ENCODE measurements around the gene ABHD8.

- TF ChIP-seq STAT6 (CRISPR knock-in tag; conservative IDR thresholded peaks at IDR 0.05; ENCODE audit: low read depth) (no peak), MYBL2 (CRISPR knock-in tag; IDR thresholded peaks at IDR 0.05) (no peak), ARID4B (CRISPR knock-in tag; IDR thresholded peaks at IDR 0.05; ENCODE audit: borderline replicate concordance) (no peak; the same call in 1 of the 2 replicates), SP1 (CRISPR knock-in tag; conservative IDR thresholded peaks at IDR 0.05) (no peak), ATF6 (CRISPR knock-in tag; IDR thresholded peaks at IDR 0.05) (no peak), ATF3 (CRISPR knock-in tag; conservative IDR thresholded peaks at IDR 0.05) (no peak), TCF7 (CRISPR knock-in tag; IDR thresholded peaks at IDR 0.05; ENCODE audit: low read depth) (no peak)
- TF ChIP-seq, protein P1, sequence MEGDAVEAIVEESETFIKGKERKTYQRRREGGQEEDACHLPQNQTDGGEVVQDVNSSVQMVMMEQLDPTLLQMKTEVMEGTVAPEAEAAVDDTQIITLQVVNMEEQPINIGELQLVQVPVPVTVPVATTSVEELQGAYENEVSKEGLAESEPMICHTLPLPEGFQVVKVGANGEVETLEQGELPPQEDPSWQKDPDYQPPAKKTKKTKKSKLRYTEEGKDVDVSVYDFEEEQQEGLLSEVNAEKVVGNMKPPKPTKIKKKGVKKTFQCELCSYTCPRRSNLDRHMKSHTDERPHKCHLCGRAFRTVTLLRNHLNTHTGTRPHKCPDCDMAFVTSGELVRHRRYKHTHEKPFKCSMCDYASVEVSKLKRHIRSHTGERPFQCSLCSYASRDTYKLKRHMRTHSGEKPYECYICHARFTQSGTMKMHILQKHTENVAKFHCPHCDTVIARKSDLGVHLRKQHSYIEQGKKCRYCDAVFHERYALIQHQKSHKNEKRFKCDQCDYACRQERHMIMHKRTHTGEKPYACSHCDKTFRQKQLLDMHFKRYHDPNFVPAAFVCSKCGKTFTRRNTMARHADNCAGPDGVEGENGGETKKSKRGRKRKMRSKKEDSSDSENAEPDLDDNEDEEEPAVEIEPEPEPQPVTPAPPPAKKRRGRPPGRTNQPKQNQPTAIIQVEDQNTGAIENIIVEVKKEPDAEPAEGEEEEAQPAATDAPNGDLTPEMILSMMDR (IDR thresholded peaks at IDR 0.05) = no peak
- TF ChIP-seq, protein P2, sequence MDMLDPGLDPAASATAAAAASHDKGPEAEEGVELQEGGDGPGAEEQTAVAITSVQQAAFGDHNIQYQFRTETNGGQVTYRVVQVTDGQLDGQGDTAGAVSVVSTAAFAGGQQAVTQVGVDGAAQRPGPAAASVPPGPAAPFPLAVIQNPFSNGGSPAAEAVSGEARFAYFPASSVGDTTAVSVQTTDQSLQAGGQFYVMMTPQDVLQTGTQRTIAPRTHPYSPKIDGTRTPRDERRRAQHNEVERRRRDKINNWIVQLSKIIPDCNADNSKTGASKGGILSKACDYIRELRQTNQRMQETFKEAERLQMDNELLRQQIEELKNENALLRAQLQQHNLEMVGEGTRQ (CRISPR knock-in tag; IDR thresholded peaks at IDR 0.05) = no peak
- TF ChIP-seq, protein P3, sequence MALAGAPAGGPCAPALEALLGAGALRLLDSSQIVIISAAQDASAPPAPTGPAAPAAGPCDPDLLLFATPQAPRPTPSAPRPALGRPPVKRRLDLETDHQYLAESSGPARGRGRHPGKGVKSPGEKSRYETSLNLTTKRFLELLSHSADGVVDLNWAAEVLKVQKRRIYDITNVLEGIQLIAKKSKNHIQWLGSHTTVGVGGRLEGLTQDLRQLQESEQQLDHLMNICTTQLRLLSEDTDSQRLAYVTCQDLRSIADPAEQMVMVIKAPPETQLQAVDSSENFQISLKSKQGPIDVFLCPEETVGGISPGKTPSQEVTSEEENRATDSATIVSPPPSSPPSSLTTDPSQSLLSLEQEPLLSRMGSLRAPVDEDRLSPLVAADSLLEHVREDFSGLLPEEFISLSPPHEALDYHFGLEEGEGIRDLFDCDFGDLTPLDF (CRISPR knock-in tag; IDR thresholded peaks at IDR 0.05) = no peak
Observed at GRCh38 chr19:17246681-17247425, 56.4 kb downstream of the ABHD8 start.

Measured in WTC11 (cell line).